Activated T-cell treated with anti-CD3 and anti-CD28 coated beads, Interleukin-2, amount 50 U/mL, for 4 hours (primary cell): ENCODE data around the gene SENP1. TPM values are rescaled to one million over a fixed set of nuclear protein-coding genes. Genes with fewer than 3 reads are reported as not detected.
A peak's percentile ranks its signal among the peaks of the same experiment; 100 is the strongest.

Experiments
- ATAC-seq, 2 donors: fragments of 200-7000 bp; cut with Tn5 transposase; one replicate each; pipeline ENCODE4 v1.10.0; 2021
- DNase-seq: peaks from one replicate; pipeline ENCODE4 v3.0.0-alpha.2; 2020
- H3K27me3 Mint-ChIP-seq: one replicate; pipeline ENCODE4 v1.8.0; 2021; ENCODE audit warnings: low read depth, mixed read lengths
- H3K36me3 Mint-ChIP-seq: one replicate; pipeline ENCODE4 v1.8.0; 2022; ENCODE audit warnings: mixed read lengths; ENCODE audit not compliant: insufficient read depth
- H3K4me1 Mint-ChIP-seq: one replicate; pipeline ENCODE4 v1.8.0; 2021; ENCODE audit warnings: low read depth, mixed read lengths
- H3K4me3 Mint-ChIP-seq: one replicate; pipeline ENCODE4 v1.8.0; 2021; ENCODE audit warnings: mild to moderate bottlenecking, moderate library complexity, mixed read lengths
- H3K9me3 Mint-ChIP-seq: one replicate; pipeline ENCODE4 v1.8.0; 2021; ENCODE audit warnings: mixed read lengths
- total RNA-seq, 3 donors: library from RNA; stranded (reverse); gene quantifications; one replicate each; pipeline ENCODE4 v1.2.1, GENCODE V29; 2021

SENP1 gene
- total RNA-seq, 3 donors from 2014 or later = 44.3 to 54.0 (median 46.5) TPM

GRCh38 chr12:48016373-48017020, 89.4 kb downstream of the SENP1 start:
- DNase-seq (no peak), ATAC-seq (no peak)
- Mint-ChIP-seq H3K4me1 (no peaks in the 10 kb centered on the region), H3K4me3 (no peak overlapping the region), H3K9me3 (no peaks in the 10 kb centered on the region), H3K36me3 (no peaks in the 10 kb centered on the region), H3K27me3 (peaks cover 30% of the 10 kb centered on the region)

- Mint-ChIP-seq H3K36me3 (no peaks in the 10 kb centered on the region), H3K27me3 (peaks cover 29% of the 10 kb centered on the region), H3K9me3 (no peaks in the 10 kb centered on the region), H3K4me3 (no peak overlapping the region), H3K4me1 (no peaks in the 10 kb centered on the region)
- DNase-seq = no peak
- no peak for ATAC-seq
Observed at GRCh38 chr12:48015954-48016353, 89.9 kb downstream of the SENP1 start.

- ATAC-seq (no peak), DNase-seq (no peak)
- no peaks in the 10 kb centered on the region for H3K36me3 Mint-ChIP-seq
- H3K4me3 Mint-ChIP-seq = no peak overlapping the region
- no peaks in the 10 kb centered on the region for H3K4me1 Mint-ChIP-seq
- H3K9me3 Mint-ChIP-seq = no peaks in the 10 kb centered on the region
- H3K27me3 Mint-ChIP-seq = peaks cover 29% of the 10 kb centered on the region
Observed at GRCh38 chr12:48015129-48015528, 90.8 kb downstream of the SENP1 start.

GRCh38 chr12:48013287-48013686, 92.6 kb downstream of the SENP1 start:
- no peaks in the 10 kb centered on the region for H3K4me1 Mint-ChIP-seq
- DNase-seq = no peak
- peaks cover 39% of the 10 kb centered on the region for H3K27me3 Mint-ChIP-seq
- no peaks in the 10 kb centered on the region for H3K36me3 Mint-ChIP-seq
- H3K4me3 Mint-ChIP-seq = no peak overlapping the region
- ATAC-seq = no peak
- H3K9me3 Mint-ChIP-seq = no peaks in the 10 kb centered on the region

GRCh38 chr12:48012070-48012469, 93.8 kb downstream of the SENP1 start:
- Mint-ChIP-seq H3K4me1 (no peaks in the 10 kb centered on the region), H3K36me3 (no peaks in the 10 kb centered on the region), H3K9me3 (no peaks in the 10 kb centered on the region), H3K27me3 (peaks cover 50% of the 10 kb centered on the region), H3K4me3 (no peak overlapping the region)
- no peak for ATAC-seq
- no peak for DNase-seq

GRCh38 chr12:48010366-48010970, 95.4 kb downstream of the SENP1 start:
- Mint-ChIP-seq H3K9me3 (no peaks in the 10 kb centered on the region), H3K4me3 (no peak overlapping the region), H3K36me3 (no peaks in the 10 kb centered on the region), H3K27me3 (peaks cover 55% of the 10 kb centered on the region), H3K4me1 (peaks cover 3% of the 10 kb centered on the region)
- ATAC-seq = no peak
- no peak for DNase-seq

GRCh38 chr12:48009471-48009870, 96.4 kb downstream of the SENP1 start:
- H3K27me3 Mint-ChIP-seq = peaks cover 58% of the 10 kb centered on the region
- no peak for DNase-seq
- H3K4me3 Mint-ChIP-seq = no peak overlapping the region
- no peaks in the 10 kb centered on the region for H3K36me3 Mint-ChIP-seq
- H3K4me1 Mint-ChIP-seq = peaks cover 4% of the 10 kb centered on the region
- ATAC-seq = no peak
- no peaks in the 10 kb centered on the region for H3K9me3 Mint-ChIP-seq

- ATAC-seq (no peak), DNase-seq (no peak)
- no peaks in the 10 kb centered on the region for H3K9me3 Mint-ChIP-seq
- H3K4me1 Mint-ChIP-seq = peaks cover 6% of the 10 kb centered on the region
- no peak overlapping the region for H3K4me3 Mint-ChIP-seq
- no peaks in the 10 kb centered on the region for H3K36me3 Mint-ChIP-seq
- H3K27me3 Mint-ChIP-seq = peaks cover 61% of the 10 kb centered on the region
Observed at GRCh38 chr12:48008950-48009349, 96.9 kb downstream of the SENP1 start.

- ATAC-seq (no peak), DNase-seq (no peak)
- Mint-ChIP-seq H3K4me1 (peaks cover 12% of the 10 kb centered on the region), H3K27me3 (peaks cover 67% of the 10 kb centered on the region), H3K36me3 (no peaks in the 10 kb centered on the region), H3K4me3 (no peak overlapping the region), H3K9me3 (no peaks in the 10 kb centered on the region)
Observed at GRCh38 chr12:48008349-48008748, 97.5 kb downstream of the SENP1 start.

GRCh38 chr12:48007206-48007605, 98.7 kb downstream of the SENP1 start:
- Mint-ChIP-seq H3K27me3 (peaks cover 73% of the 10 kb centered on the region), H3K4me3 (no peak overlapping the region), H3K9me3 (no peaks in the 10 kb centered on the region), H3K36me3 (no peaks in the 10 kb centered on the region), H3K4me1 (peaks cover 23% of the 10 kb centered on the region)
- no peak for DNase-seq
- no peak for ATAC-seq

GRCh38 chr12:48005750-48006021, 100.2 kb downstream of the SENP1 start:
- DNase-seq = no peak
- Mint-ChIP-seq H3K9me3 (no peaks in the 10 kb centered on the region), H3K27me3 (peaks cover 81% of the 10 kb centered on the region), H3K4me3 (no peak overlapping the region), H3K36me3 (no peaks in the 10 kb centered on the region), H3K4me1 (peaks cover 35% of the 10 kb centered on the region)
- no peak for ATAC-seq

- ATAC-seq (no peak), DNase-seq (no peak)
- Mint-ChIP-seq H3K36me3 (no peaks in the 10 kb centered on the region), H3K9me3 (no peaks in the 10 kb centered on the region), H3K27me3 (peaks cover 86% of the 10 kb centered on the region), H3K4me1 (peaks cover 35% of the 10 kb centered on the region), H3K4me3 (no peak overlapping the region)
Observed at GRCh38 chr12:48005001-48005749, 100.7 kb downstream of the SENP1 start.

GRCh38 chr12:48004053-48004941, 101.6 kb downstream of the SENP1 start, which contains the start of gene COL2A1:
Gene COL2A1 (minus strand): TSS chr12:48004476. CDS start chr12:48004321, 155 bp downstream.
- Mint-ChIP-seq H3K27me3 (peaks cover 87% of the 10 kb centered on the region), H3K36me3 (no peaks in the 10 kb centered on the region), H3K4me3 (peak within 1 kb of the TSS; percentile 60), H3K4me1 (peaks cover 35% of the 10 kb centered on the region), H3K9me3 (no peaks in the 10 kb centered on the region)
- ATAC-seq = peak; percentile 60 to 61
- no peak for DNase-seq
